CD4-positive, alpha-beta T cell treated with Interleukin-10 for 1 hour (primary cell): ENCODE measurements around the gene ATP8A2.
"Not testable (repeated sequence)": the region's sequence is repeated elsewhere in the genome, so short reads cannot be mapped to it uniquely, and the experiment has no call there.

Experiments used
- DNase-seq: peaks from one replicate; pipeline ENCODE4 v3.0.0-alpha.2; 2020

The ATP8A2 gene

GRCh38 chr13:25827221-25827620 is 455.4 kb downstream of the ATP8A2 start:
- not testable (repeated sequence) for DNase-seq

- no peak for DNase-seq
These were observed 456.2 kb downstream of the ATP8A2 start for GRCh38 chr13:25827831-25828465.

GRCh38 chr13:25833761-25834160 is 462.0 kb downstream of the ATP8A2 start:
- no peak for DNase-seq

- DNase-seq = no peak
These were observed 465.0 kb downstream of the ATP8A2 start for GRCh38 chr13:25836574-25837336.

- no peak for DNase-seq
These were observed 467.6 kb downstream of the ATP8A2 start for GRCh38 chr13:25839371-25839770.

- DNase-seq = no peak
These were observed 468.5 kb downstream of the ATP8A2 start for GRCh38 chr13:25840261-25840660.

- no peak for DNase-seq
These were observed 469.2 kb downstream of the ATP8A2 start for GRCh38 chr13:25840931-25841330.

GRCh38 chr13:25843692-25844091 is 471.9 kb downstream of the ATP8A2 start:
- DNase-seq = no peak

- no peak for DNase-seq
These were observed 473.0 kb downstream of the ATP8A2 start for GRCh38 chr13:25844559-25845434.

- DNase-seq = no peak
These were observed 474.6 kb downstream of the ATP8A2 start for GRCh38 chr13:25846222-25846984.

GRCh38 chr13:25847145-25847544 is 475.4 kb downstream of the ATP8A2 start:
- DNase-seq = peak; percentile 41

- no peak for DNase-seq
These were observed 476.2 kb downstream of the ATP8A2 start for GRCh38 chr13:25847635-25848626.

GRCh38 chr13:25848812-25849745 is 477.3 kb downstream of the ATP8A2 start:
- DNase-seq = no peak

GRCh38 chr13:25857830-25858229 is 486.1 kb downstream of the ATP8A2 start:
- DNase-seq = no peak

- no peak for DNase-seq
These were observed 487.8 kb downstream of the ATP8A2 start for GRCh38 chr13:25859528-25859927.

- DNase-seq = no peak
These were observed 488.5 kb downstream of the ATP8A2 start for GRCh38 chr13:25860265-25860664.

GRCh38 chr13:25860862-25861261 is 489.1 kb downstream of the ATP8A2 start:
- DNase-seq = no peak

GRCh38 chr13:25862156-25862555 is 490.4 kb downstream of the ATP8A2 start:
- no peak for DNase-seq

- no peak for DNase-seq
These were observed 492.3 kb downstream of the ATP8A2 start for GRCh38 chr13:25864116-25864515.

- no peak for DNase-seq
These were observed 493.2 kb downstream of the ATP8A2 start for GRCh38 chr13:25864936-25865335.
